ENCODE data around the gene ZDHHC8.

ZDHHC8 gene

GRCh38 chr22:20123366-20124082 is 8.1 kb upstream of the ZDHHC8 start:
- no peak for DNase-seq (ENCODE audit: low read depth in 2 of 2)
- H3K4me3 ChIP-seq (replicated peaks in 1 of 2; ENCODE audit: low read depth in 2 of 2, low read length in 2 of 2): no peak overlapping the region
- TF ChIP-seq, protein P1, sequence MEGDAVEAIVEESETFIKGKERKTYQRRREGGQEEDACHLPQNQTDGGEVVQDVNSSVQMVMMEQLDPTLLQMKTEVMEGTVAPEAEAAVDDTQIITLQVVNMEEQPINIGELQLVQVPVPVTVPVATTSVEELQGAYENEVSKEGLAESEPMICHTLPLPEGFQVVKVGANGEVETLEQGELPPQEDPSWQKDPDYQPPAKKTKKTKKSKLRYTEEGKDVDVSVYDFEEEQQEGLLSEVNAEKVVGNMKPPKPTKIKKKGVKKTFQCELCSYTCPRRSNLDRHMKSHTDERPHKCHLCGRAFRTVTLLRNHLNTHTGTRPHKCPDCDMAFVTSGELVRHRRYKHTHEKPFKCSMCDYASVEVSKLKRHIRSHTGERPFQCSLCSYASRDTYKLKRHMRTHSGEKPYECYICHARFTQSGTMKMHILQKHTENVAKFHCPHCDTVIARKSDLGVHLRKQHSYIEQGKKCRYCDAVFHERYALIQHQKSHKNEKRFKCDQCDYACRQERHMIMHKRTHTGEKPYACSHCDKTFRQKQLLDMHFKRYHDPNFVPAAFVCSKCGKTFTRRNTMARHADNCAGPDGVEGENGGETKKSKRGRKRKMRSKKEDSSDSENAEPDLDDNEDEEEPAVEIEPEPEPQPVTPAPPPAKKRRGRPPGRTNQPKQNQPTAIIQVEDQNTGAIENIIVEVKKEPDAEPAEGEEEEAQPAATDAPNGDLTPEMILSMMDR (IDR thresholded peaks at IDR 0.05; ENCODE audit: low read depth, low read length): no peak

- TF ChIP-seq, protein P1 (IDR thresholded peaks at IDR 0.05; ENCODE audit: low read depth, low read length): no peak
- no peak overlapping the region for H3K4me3 ChIP-seq (replicated peaks in 1 of 2; ENCODE audit: low read depth in 2 of 2, low read length in 2 of 2)
- DNase-seq (ENCODE audit: low read depth in 2 of 2): no peak
These were observed 7.4 kb upstream of the ZDHHC8 start for GRCh38 chr22:20124083-20124787.

DNA sequence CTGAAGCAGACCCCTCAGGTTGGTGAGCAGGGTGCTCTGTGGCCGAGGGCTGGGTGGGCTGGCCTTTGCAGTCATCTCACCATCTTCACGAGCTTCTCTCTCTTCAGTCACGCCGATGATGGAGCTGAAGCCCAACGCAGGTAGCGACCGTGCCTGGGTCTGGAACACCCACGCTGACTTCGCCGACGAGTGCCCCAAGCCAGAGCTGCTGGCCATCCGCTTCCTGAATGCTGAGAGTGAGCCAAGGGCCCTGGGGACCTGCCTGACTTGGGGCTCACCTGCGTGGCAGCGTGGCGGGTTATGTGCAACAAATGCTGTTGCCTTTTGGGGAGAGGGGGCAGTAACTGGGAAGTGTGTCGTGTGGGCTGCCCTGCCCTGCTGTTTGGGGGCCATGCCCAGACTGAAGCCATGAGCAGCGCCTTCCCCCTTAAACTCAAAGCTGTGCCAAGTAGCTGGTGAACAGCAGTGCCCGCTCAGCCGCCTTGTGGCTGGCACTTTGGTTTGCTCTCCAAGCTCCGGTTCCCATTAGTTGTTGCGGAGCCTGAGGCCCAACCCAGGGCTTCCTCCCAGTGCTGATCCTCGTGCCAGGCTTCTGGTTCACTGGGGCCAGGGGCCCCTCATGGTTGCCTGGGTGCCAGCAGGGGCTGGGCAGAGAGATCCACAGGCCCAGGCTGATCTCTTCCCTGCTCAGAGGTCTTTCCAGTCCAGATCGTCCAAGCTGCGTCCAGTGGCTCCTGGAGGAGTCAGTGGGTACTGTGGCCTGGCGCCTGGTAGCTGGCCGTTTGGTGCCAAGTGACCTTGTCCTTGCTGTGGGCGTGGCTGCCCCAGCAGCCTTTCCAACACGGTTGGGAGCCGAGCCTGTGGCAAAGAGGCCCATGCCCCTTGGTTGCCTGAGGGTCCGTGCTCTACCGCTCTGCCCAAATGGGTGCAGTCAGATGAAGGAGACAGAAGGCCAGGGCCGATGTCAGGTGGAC is 6.1 kb upstream of the ZDHHC8 start:
- no peak for DNase-seq (ENCODE audit: low read depth in 2 of 2)
- no peak overlapping the region for H3K4me3 ChIP-seq (replicated peaks in 1 of 2; ENCODE audit: low read depth in 2 of 2, low read length in 2 of 2)
- TF ChIP-seq, protein P1 (IDR thresholded peaks at IDR 0.05; ENCODE audit: low read depth, low read length): no peak

GRCh38 chr22:20126284-20127029 is 5.1 kb upstream of the ZDHHC8 start:
- no peak for DNase-seq (ENCODE audit: low read depth in 2 of 2)
- TF ChIP-seq, protein P1 (IDR thresholded peaks at IDR 0.05; ENCODE audit: low read depth, low read length): no peak
- no peak overlapping the region for H3K4me3 ChIP-seq (replicated peaks in 1 of 2; ENCODE audit: low read depth in 2 of 2, low read length in 2 of 2)

DNA sequence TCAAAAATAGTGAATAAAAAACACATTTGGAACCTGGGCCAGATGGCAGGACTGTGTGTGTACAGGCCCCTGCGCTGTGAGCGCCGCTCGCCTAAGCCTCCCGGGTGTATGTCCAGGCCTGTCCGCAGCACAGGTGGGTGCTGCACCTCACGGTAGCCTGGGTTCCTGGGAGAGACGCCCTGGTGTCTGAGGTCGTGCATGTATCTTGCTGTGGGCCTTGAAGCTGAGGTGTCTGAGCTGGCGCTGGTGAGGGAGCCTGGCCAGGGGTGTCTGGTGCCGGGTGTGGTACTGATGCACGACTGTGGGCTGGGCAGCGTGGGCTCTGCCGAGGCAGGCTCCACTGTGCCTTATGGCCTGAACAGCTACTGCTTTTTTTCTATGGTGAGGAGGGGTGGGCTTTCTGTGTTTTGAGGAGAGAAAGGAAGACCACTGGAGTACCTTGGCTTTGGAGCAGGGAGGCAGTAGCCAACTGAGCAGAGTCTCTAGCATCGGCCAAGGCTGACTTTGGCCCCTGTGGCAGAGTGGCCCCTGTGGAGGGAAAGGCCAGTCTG is 4.2 kb upstream of the ZDHHC8 start:
- no peak for DNase-seq (ENCODE audit: low read depth in 2 of 2)
- TF ChIP-seq, protein P1 (IDR thresholded peaks at IDR 0.05; ENCODE audit: low read depth, low read length): no peak
- no peak overlapping the region for H3K4me3 ChIP-seq (replicated peaks in 1 of 2; ENCODE audit: low read depth in 2 of 2, low read length in 2 of 2)

Measured in cardiac fibroblast (primary cell).